ENCODE measurements around the gene PATZ1. TPM values are rescaled to one million over a fixed set of nuclear protein-coding genes. Genes with fewer than 3 reads are reported as not detected.

PATZ1 gene
- total and polyA plus RNA-seq, 2 donors, result 25.2 to 33.4 TPM

Other genes starting within 250 kb of the PATZ1 start
- gene SELENOM, start 238.8 kb downstream of the PATZ1 start, total RNA-seq, result 14.4 TPM
- gene SELENOM, start 238.8 kb downstream of the PATZ1 start, polyA plus RNA-seq, result 122 TPM
- gene INPP5J, start 223.4 kb downstream of the PATZ1 start, total RNA-seq, result 0.47 TPM
- gene INPP5J, start 223.4 kb downstream of the PATZ1 start, polyA plus RNA-seq, result 1.1 TPM
- 0.42 TPM for gene PLA2G3, start 205.8 kb downstream of the PATZ1 start, total RNA-seq
- gene PLA2G3, start 205.8 kb downstream of the PATZ1 start, polyA plus RNA-seq, result 0.39 TPM
- gene RNF185, start 186.2 kb downstream of the PATZ1 start, total RNA-seq, result 21.7 TPM
- 21.7 TPM for gene RNF185, start 186.2 kb downstream of the PATZ1 start, polyA plus RNA-seq
- gene LIMK2, start 134.0 kb downstream of the PATZ1 start, total RNA-seq, result 21.6 TPM
- 32.6 TPM for gene LIMK2, start 134.0 kb downstream of the PATZ1 start, polyA plus RNA-seq
- 64.4 TPM for gene PIK3IP1, start 53.9 kb downstream of the PATZ1 start, total RNA-seq
- 182 TPM for gene PIK3IP1, start 53.9 kb downstream of the PATZ1 start, polyA plus RNA-seq
- gene DRG1, start 53.3 kb upstream of the PATZ1 start, total RNA-seq, result 64.2 TPM
- 45.5 TPM for gene DRG1, start 53.3 kb upstream of the PATZ1 start, polyA plus RNA-seq
- 12.3 TPM for gene EIF4ENIF1, start 143.5 kb upstream of the PATZ1 start, total RNA-seq
- 12.1 TPM for gene EIF4ENIF1, start 143.5 kb upstream of the PATZ1 start, polyA plus RNA-seq
- gene SFI1, start 150.2 kb upstream of the PATZ1 start, total RNA-seq, result 21.6 TPM
- gene SFI1, start 150.2 kb upstream of the PATZ1 start, polyA plus RNA-seq, result 116 TPM